Activated CD8-positive, alpha-beta memory T cell treated with anti-CD3 and anti-CD28 coated beads, Interleukin-2, amount 10 ng/mL, durations not matched to agents 7 days and 5 days (primary cell): ENCODE data around the gene PPIL6. TPM values are rescaled to one million over a fixed set of nuclear protein-coding genes. Genes with fewer than 3 reads are reported as not detected.
"Not testable (repeated sequence)": the region's sequence is repeated elsewhere in the genome, so short reads cannot be mapped to it uniquely, and the experiment has no call there.

Experiments
- ATAC-seq: fragments of 150-1000 bp; cut with Tn5 transposase; one replicate; pipeline ENCODE4 v1.10.0; 2021; ENCODE audit warnings: moderate library complexity
- CTCF ChIA-PET: fragments of 350-600 bp; sonication (Branson Sonifier 250); formaldehyde crosslinking; loops from one replicate; lab custom pipeline; 2021; ENCODE audit warnings: antibody characterized with exemption; lab: Charles Lee
- DNase-seq: peaks from one replicate; pipeline ENCODE4 v3.0.0-alpha.2; 2020
- H3K27ac Mint-ChIP-seq: one replicate; pipeline ENCODE4 v1.8.0; 2021; ENCODE audit warnings: mild to moderate bottlenecking, mixed read lengths
- H3K27me3 Mint-ChIP-seq: one replicate; pipeline ENCODE4 v1.8.0; 2021; ENCODE audit warnings: mixed read lengths
- H3K36me3 Mint-ChIP-seq: one replicate; pipeline ENCODE4 v1.8.0; 2021; ENCODE audit warnings: mild to moderate bottlenecking, mixed read lengths
- H3K4me1 Mint-ChIP-seq: one replicate; pipeline ENCODE4 v1.8.0; 2021; ENCODE audit warnings: mixed read lengths
- H3K4me3 Mint-ChIP-seq: one replicate; pipeline ENCODE4 v1.8.0; 2021; ENCODE audit warnings: mild to moderate bottlenecking, moderate library complexity, mixed read lengths
- H3K9me3 Mint-ChIP-seq: one replicate; pipeline ENCODE4 v1.8.0; 2022; ENCODE audit warnings: low read depth, mixed read lengths
- total RNA-seq, 2 experiments: library from RNA; stranded (reverse); gene quantifications; one replicate each; pipeline ENCODE4 v1.2.3, GENCODE V29; 2021

PPIL6 gene
- total RNA-seq, 2 experiments from 2014 or later: 0.21 TPM; not detected in 1

DNA sequence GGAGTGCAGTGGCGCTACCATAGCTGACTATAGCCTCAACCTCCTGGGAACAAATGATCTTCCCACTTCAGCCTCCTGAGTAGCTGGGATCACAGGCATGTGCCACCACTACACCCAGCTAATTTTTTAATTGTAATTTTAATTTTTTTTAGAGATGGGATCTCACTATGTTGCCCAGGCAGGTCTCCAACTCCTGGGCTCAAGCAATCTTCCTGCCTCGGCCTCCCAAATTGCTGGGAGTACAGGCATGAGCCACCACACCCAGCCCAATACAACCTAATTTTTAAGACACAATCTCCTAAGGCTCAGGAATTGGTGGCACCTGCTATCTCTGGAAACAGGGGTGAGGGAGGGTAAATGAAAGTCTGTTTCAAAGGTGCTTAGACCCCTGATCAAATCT, 36.8 kb upstream of the PPIL6 start:
- ATAC-seq (no peak), DNase-seq (no peak)
- CTCF ChIA-PET: interaction anchor here (0.9 to 1.1 kb wide), 2 partner anchors 14 to 562 kb away, joined by 3 read pairs; no protein-coding TSS in a partner anchor
- Mint-ChIP-seq H3K27ac (peak overlapping the region; percentile 68), H3K4me3 (peak overlapping the region; percentile 98), H3K9me3 (no peaks in the 10 kb centered on the region), H3K4me1 (peaks cover 82% of the 10 kb centered on the region), H3K27me3 (no peaks in the 10 kb centered on the region), H3K36me3 (peaks cover 78% of the 10 kb centered on the region)

DNA sequence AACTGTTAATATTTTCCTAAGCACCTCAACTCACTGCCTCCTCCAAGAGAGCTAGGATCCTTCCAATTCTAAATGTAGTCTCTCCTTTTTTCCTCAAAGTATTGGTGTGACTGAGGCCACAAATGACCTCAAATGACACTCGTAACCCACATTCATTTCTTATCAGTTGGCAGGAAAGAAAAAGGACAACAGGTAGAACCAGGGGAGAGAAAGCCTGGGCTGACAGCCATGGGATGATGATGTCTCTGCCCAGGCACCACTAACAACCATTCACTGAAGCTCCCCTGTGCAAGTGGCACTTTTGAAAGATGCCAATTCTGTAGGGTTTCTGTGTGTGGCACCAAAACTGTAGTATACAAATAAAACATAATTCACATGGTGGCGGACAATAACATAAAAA, 35.2 kb upstream of the PPIL6 start:
- H3K4me3 Mint-ChIP-seq: no peak overlapping the region
- peak overlapping the region; percentile 53 for H3K27ac Mint-ChIP-seq
- ATAC-seq (no peak), DNase-seq (no peak)
- no peaks in the 10 kb centered on the region for H3K9me3 Mint-ChIP-seq
- CTCF ChIA-PET: no interaction called here
- no peaks in the 10 kb centered on the region for H3K27me3 Mint-ChIP-seq
- H3K36me3 Mint-ChIP-seq: peaks cover 81% of the 10 kb centered on the region
- H3K4me1 Mint-ChIP-seq: peaks cover 83% of the 10 kb centered on the region

DNA sequence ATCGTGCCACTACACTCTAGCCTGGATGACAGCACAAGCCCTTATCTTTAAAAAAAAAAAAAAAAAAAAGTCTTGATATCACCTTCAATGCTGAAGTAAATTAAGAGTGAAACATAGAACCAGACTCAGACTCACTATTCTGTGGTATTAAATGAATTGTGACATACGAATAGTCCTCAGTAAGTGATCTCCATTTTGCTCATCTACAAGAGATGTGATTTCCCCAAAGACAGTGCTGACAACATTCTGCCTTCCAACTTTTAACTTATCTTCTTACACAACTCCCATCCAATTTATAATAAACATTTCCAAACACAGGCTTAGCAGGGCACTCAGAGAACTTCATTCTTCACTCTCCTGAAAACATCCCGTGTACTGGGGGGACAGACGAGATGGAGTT, 34.6 kb upstream of the PPIL6 start:
- Mint-ChIP-seq H3K27me3 (no peaks in the 10 kb centered on the region), H3K4me3 (no peak overlapping the region), H3K36me3 (peaks cover 82% of the 10 kb centered on the region), H3K9me3 (no peaks in the 10 kb centered on the region), H3K27ac (peak overlapping the region; percentile 6), H3K4me1 (peaks cover 80% of the 10 kb centered on the region)
- ATAC-seq (no peak), DNase-seq (no peak)
- CTCF ChIA-PET: no interaction called here

DNA sequence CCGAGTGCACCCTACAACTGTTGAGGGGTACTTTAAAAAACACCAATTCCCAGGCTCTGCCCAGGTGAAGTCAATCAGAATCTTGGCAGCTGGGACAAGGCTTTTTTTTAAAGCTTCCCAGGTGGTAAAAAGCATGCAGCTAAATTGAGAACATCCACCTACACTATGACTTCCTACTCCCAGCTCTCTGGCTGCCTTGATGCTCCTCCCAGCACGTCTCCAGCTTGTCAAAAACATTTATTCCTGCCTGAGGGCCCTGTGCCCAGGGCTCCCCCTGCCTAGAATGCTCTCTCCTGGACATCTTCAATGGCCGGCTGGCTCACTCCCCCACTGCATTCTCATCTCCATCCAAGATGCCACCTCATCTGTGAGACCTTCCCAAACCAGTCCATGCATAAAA, 32.7 kb upstream of the PPIL6 start:
- Mint-ChIP-seq H3K9me3 (no peaks in the 10 kb centered on the region), H3K36me3 (peaks cover 76% of the 10 kb centered on the region), H3K4me3 (no peak overlapping the region), H3K4me1 (peaks cover 73% of the 10 kb centered on the region), H3K27me3 (no peaks in the 10 kb centered on the region), H3K27ac (peak overlapping the region; percentile 57)
- CTCF ChIA-PET: interaction anchor here (0.9 to 2.1 kb wide), 3 partner anchors 8 to 16 kb away, joined by 3 to 7 read pairs (median 6); partner anchors contain the start of gene ZBTB24
- DNase-seq: no peak
- no peak for ATAC-seq

DNA sequence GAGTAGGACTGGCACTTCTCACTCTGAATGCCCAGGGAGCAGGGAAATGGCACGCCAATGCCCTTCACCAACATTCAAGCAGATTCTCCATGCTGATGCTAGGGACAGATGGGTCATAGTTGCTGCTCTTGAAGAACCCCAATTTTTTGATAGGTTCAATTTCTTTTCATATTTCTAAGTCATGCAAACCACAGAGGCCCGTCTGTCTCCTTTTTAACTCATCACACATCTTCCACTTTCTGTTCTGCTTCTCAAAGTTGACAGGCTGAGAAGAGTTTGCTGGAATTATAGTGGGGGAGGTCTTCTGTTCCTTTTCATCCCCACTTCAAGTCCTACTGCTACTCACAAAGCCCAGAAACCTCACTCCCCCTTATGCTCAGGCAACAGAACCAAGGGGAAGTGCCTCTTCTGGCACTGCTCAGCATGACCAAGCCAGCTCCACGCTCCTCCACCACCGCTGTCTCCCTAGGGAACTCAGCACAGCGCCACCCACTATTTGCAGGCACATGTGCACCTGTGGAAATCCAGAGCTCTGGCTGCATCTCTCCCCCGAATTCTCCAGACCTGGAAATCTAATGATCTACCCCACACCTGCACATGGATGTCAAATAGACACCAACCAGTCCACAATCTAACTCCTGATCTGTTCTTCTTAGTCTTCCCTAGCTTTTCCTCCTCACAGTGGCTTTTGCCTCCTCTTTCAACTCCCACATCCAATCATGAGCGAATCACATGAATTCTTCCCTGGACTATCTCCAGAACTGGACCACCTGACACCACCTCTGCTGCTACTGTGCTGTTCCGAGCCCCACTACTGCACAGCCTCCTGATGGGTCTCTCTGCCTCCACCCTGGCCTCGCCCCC, 31.9 kb upstream of the PPIL6 start:
- peak; percentile 45 for ATAC-seq

DNA sequence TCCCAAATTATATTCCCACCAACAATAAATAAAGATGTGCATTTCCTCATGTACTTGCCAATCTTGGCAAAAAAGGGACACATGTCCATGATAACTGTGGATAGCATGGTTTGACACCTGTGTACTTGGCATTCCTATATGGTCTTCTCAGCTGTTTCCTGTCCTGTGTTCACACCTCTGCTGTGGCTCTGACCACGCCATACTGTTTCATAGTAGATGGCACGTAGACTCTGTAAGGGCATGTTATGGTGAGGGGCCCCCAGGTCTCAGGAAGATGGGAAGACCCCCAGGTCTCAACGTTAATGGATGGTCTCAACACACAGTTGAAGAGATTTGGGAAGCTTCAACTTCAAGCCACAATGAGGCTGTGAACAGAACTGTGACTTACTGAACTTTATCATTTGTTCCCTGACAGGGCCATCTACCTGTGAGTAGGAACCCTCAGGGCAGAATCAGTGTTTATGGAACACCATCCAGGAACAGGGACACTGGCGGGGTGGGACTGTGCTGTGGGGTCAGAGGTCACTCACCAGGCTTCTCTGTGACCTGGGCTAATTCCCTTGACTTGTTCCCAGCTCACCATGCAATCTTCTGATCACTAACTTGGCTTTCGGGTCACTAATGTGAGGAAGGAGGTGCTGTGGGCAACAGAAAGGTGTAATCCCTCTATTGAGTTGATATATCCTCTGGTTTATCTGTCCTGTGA, 30.8 kb upstream of the PPIL6 start:
- Mint-ChIP-seq H3K4me3 (no peak overlapping the region), H3K27ac (peak overlapping the region; percentile 65), H3K4me1 (peaks cover 57% of the 10 kb centered on the region), H3K36me3 (peaks cover 75% of the 10 kb centered on the region), H3K9me3 (no peaks in the 10 kb centered on the region), H3K27me3 (no peaks in the 10 kb centered on the region)
- no peak for ATAC-seq
- CTCF ChIA-PET: interaction anchor here (0.8 kb wide), 1 partner anchor 11 kb away, joined by 5 read pairs; no protein-coding TSS in a partner anchor
- no peak for DNase-seq

More for the DNA sequence above, 31.9 kb upstream of the PPIL6 start:
- DNase-seq: no peak
- Mint-ChIP-seq H3K27me3 (no peaks in the 10 kb centered on the region), H3K4me1 (peaks cover 66% of the 10 kb centered on the region), H3K36me3 (peaks cover 78% of the 10 kb centered on the region), H3K27ac (peak overlapping the region; percentile 65), H3K4me3 (no peak overlapping the region), H3K9me3 (no peaks in the 10 kb centered on the region)
- CTCF ChIA-PET: interaction anchor here (0.9 to 2.1 kb wide), 3 partner anchors 9 to 16 kb away, joined by 3 to 7 read pairs (median 6); partner anchors contain the start of gene ZBTB24

DNA sequence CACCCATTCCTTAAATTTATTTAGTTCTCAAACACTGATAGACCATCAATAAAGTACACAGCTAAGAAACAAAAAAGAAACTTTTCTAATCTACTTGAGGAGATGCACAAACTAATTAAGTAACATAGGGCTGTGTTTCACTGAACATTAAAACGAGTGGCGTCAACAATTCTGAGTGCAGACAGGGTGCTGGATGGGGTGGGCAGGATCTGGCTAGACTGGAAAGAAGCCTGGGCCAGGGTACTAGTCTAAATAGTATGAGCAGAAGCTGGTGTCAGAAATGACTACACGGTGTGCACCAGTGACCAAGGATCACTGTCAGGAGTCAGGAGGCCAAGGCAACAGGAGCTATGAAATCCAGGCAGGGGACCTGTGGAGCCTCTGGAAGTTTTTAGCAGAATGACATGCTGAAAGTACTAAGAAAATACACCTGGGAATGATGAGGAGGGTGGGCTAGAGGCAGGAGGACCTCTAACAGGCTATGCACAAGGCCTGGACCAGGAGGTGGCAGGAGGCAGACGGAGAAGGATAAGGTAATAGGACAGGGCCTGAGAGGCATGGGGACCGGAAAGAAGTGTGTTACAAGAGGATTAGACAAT, 29.3 kb upstream of the PPIL6 start:
- Mint-ChIP-seq H3K4me1 (peaks cover 56% of the 10 kb centered on the region), H3K27me3 (no peaks in the 10 kb centered on the region), H3K27ac (peak overlapping the region; percentile 7), H3K36me3 (peaks cover 75% of the 10 kb centered on the region), H3K4me3 (no peak overlapping the region), H3K9me3 (no peaks in the 10 kb centered on the region)
- CTCF ChIA-PET: interaction anchor here (1.0 to 1.3 kb wide), 3 partner anchors 9 to 21 kb away, joined by 3 to 4 read pairs (median 3); no protein-coding TSS in a partner anchor
- ATAC-seq: no peak
- no peak for DNase-seq

DNA sequence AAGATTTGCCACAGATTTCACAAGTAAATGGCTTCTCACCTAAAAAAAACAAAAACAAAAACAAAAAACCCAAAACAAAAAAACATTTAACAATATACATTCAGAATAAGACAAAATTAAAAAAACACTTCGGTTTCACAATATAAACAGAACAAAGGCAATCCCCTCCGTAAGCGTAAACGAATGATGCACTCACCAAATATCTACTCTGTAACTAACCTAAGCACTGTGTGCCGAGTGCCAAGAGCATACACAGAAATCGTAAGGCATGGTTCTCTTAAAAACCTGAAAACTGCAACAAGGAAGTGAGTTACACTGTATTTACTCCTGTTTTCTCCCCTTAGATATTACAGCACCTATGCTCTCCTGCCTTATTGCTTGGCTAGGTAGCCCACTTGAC, 27.3 kb upstream of the PPIL6 start:
- Mint-ChIP-seq H3K9me3 (no peaks in the 10 kb centered on the region), H3K4me1 (peaks cover 48% of the 10 kb centered on the region), H3K27ac (no peak overlapping the region), H3K36me3 (peaks cover 75% of the 10 kb centered on the region), H3K4me3 (no peak overlapping the region), H3K27me3 (no peaks in the 10 kb centered on the region)
- CTCF ChIA-PET: no interaction called here
- ATAC-seq: no peak
- DNase-seq: no peak

DNA sequence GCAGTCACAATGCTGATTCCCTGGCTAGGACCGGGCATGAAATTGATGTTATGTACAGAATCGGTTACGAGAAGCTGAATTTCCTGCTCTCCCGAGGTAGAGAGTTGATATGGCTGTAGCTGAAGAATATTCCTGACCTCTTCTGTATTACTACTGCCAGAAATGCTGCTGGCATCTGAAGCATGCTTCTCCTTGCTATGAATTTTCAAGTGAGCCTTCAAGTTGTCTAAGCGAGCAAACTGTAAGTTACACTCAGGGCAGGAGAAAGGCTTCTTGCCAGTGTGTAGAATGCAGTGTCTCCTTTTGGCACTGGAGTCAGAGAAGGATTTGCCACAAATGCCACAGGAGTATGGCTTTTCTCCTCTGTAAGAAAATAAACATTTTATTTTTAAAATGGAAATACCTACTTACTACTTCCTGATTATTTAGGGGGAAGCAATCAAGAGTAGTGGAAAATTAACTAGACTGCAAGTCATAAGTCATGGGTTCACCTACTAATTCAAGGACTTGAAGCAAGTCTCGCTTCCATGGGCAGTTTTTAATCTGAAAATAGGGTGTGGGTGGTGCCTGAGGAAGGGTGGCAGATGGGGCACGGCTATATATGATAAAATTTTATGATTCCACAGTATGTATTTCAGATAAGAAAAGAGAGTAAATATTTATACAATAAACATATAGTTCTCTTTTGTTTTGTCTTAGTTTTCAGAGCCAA, 25.9 kb upstream of the PPIL6 start:
- CTCF ChIA-PET: no interaction called here
- Mint-ChIP-seq H3K27me3 (no peaks in the 10 kb centered on the region), H3K4me3 (no peak overlapping the region), H3K27ac (no peak overlapping the region), H3K4me1 (peaks cover 43% of the 10 kb centered on the region), H3K36me3 (peaks cover 74% of the 10 kb centered on the region), H3K9me3 (peaks cover 2% of the 10 kb centered on the region)
- ATAC-seq: no peak
- no peak for DNase-seq

DNA sequence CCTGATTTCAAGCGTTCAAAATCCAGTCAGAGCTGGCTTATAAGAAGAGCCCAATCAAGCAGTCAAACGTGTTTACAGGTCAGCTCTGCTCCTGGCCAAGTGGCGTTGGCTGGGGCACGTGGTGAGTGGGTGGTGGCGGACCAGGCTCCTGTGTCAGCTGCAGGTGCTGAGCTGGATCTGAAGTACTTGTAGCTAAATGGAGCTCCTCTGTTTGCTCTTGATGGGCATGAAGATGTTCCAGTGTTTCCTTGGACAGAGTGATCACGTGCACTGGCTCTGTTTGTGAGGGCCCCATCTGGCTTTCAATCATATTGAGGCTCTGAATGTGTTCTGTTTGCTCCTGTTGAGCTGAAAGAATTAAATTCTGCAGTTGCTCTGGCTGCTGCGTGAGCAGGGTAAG, 25.3 kb upstream of the PPIL6 start:
- no peak for ATAC-seq
- Mint-ChIP-seq H3K27ac (no peak overlapping the region), H3K36me3 (peaks cover 73% of the 10 kb centered on the region), H3K27me3 (no peaks in the 10 kb centered on the region), H3K4me3 (no peak overlapping the region), H3K4me1 (peaks cover 39% of the 10 kb centered on the region), H3K9me3 (peaks cover 2% of the 10 kb centered on the region)
- CTCF ChIA-PET: interaction anchor here (1.6 kb wide), 1 partner anchor 9 kb away, joined by 5 read pairs; no protein-coding TSS in a partner anchor
- peak; percentile 36 for DNase-seq

DNA sequence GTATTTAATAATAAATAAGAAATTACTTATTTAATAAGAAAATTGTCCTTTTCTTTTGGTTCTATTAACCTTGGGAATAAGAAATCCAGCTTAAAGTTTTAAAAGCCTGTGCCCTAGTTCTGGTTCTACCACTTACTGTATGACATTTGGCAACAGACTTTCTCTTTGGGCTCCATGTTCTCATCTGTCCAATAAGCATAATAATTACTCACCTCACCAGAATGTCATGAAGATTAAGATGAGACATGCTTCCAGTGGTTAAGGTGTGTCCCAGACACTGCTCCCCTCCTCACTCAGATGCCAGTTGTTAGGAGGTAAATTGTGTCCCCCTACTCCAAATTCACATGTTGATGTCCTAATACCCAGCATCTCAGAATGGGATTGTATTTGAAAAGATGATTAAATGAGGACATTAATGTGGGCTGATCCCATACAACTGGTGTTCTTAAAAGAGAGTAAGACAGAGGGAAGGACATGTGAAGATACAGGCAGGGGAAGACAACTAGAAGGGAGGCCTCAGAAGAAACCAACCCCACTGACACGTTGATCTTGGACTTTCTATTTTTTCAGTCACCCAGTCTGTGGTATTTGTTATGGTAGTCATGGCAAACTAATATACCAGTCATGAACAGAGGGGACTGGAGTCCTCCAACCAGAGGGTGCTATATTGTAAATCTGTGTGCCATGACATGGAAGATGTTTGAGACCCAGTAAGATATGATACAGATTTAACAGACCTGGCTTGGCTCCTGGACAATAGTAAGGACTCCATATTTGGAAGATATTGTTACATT, 21.5 kb upstream of the PPIL6 start:
- H3K4me1 Mint-ChIP-seq: peaks cover 57% of the 10 kb centered on the region
- H3K27ac Mint-ChIP-seq: no peak overlapping the region
- CTCF ChIA-PET: interaction anchor here (1.7 kb wide), 1 partner anchor 30 kb away, joined by 4 read pairs; no protein-coding TSS in a partner anchor
- no peak for DNase-seq
- peaks cover 2% of the 10 kb centered on the region for H3K9me3 Mint-ChIP-seq
- no peak for ATAC-seq
- no peak overlapping the region for H3K4me3 Mint-ChIP-seq
- no peaks in the 10 kb centered on the region for H3K27me3 Mint-ChIP-seq
- peaks cover 49% of the 10 kb centered on the region for H3K36me3 Mint-ChIP-seq

DNA sequence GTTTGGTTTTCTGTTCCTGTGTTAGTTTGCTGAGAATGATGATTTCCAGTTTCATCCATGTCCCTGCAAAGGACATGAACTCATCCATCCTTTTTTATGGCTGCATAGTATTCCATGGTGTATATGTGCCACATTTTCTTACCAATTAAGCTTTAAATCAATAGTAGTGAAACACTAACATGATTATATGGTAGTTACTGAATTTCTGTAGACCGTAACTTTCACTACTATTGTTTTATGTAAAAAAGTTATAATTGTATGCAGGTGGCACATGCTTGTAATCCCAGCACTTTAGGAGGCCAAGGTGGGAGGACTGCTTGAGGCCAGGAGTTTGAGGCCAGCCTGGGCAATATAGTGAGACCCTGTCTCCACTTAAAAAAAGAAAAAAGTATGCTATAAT, 20.8 kb upstream of the PPIL6 start:
- H3K27ac Mint-ChIP-seq, DNase-seq, H3K27me3 Mint-ChIP-seq, H3K9me3 Mint-ChIP-seq, H3K4me3 Mint-ChIP-seq, ATAC-seq: not testable (repeated sequence)
- CTCF ChIA-PET: interaction anchor here (1.5 to 1.7 kb wide), 2 partner anchors 8 to 31 kb away, joined by 4 read pairs; no protein-coding TSS in a partner anchor
- H3K36me3 Mint-ChIP-seq: peaks cover 47% of the 10 kb centered on the region
- H3K4me1 Mint-ChIP-seq: peaks cover 64% of the 10 kb centered on the region
